A549 (cell line): ENCODE data around the gene AGPAT2. TPM values are rescaled to one million over a fixed set of nuclear protein-coding genes. Genes with fewer than 3 reads are reported as not detected.

Experiments
- ATAC-seq, 2 experiments: fragments of 200-7000 bp in 1 of 2; fragments of >200 bp in 1 of 2; cut with Nextera tagmentation in 1 of 2; cut with Tn5 transposase in 1 of 2; 3 replicates each; pipeline versions ENCODE4 v1.8.0 to v1.9.1; 2018 to 2020; ENCODE audit warnings: mild to moderate bottlenecking in 1 of 2, moderate library complexity in 1 of 2
- CTCF ChIA-PET: fragments of 300-600 bp; sonication (Branson Sonifier 250); formaldehyde crosslinking; extraction: SDS; loops from one replicate; lab custom pipeline; 2021; ENCODE audit warnings: antibody characterized with exemption, inconsistent platforms; lab: Yijun Ruan, JAX
- POLR2A ChIA-PET: fragments of 350-600 bp; formaldehyde crosslinking; extraction: SDS; loops from one replicate; lab custom pipeline; 2021; ENCODE audit warnings: antibody characterized with exemption, inconsistent platforms; lab: Yijun Ruan, JAX
- DNase-seq, 2 experiments: peaks; one replicate each; pipeline versions ENCODE4 v3.0.0 to v3.0.0-alpha.2; 2011 to 2016; ENCODE audit warnings: low read depth in 1 of 2, low spot score in 1 of 2
- FAIRE-seq: peaks from 2 replicates; lab custom pipeline; 2011; peaks lifted over from hg19 to GRCh38; lab: Jason Lieb, UNC
- H3K27ac ChIP-seq, 2 experiments: fragments of >200 bp; sonication (Bioruptor Twin); formaldehyde crosslinking; 3 replicates each; pipeline ENCODE4 v1.5.1; 2016 to 2017
- H3K4me1 ChIP-seq: fragments of >200 bp; sonication (Bioruptor Twin); formaldehyde crosslinking; 3 replicates; pipeline ENCODE4 v1.6.1; 2016
- H3K4me2 ChIP-seq: fragments of >200 bp; sonication (Bioruptor Twin); formaldehyde crosslinking; 3 replicates; pipeline ENCODE4 v1.6.1; 2016
- H3K4me3 ChIP-seq: fragments of >200 bp; sonication (Bioruptor Twin); formaldehyde crosslinking; 3 replicates; pipeline ENCODE4 v1.5.1; 2016
- H3K9me3 ChIP-seq: fragments of >200 bp; sonication (Bioruptor Twin); formaldehyde crosslinking; 3 replicates; pipeline ENCODE4 v1.6.1; 2016
- CBX2 ChIP-seq: fragments of 200-600 bp; sonication (generic); IDR thresholded peaks from 2 replicates; pipeline ENCODE4 v1.6.1; 2016; ENCODE audit warnings: low read depth, mild to moderate bottlenecking, borderline replicate concordance
- FOXS1 ChIP-seq: fragments of 250-450 bp; sonication (Bioruptor Pico); IDR thresholded peaks from 2 replicates; pipeline ENCODE4 v1.5.0; 2020; ENCODE audit warnings: mild to moderate bottlenecking, moderate library complexity
- HMGXB4 ChIP-seq: fragments of 250-450 bp; sonication (Bioruptor Pico); IDR thresholded peaks from 2 replicates; pipeline ENCODE4 v1.5.0; 2021; ENCODE audit warnings: mild to moderate bottlenecking, moderate library complexity, borderline replicate concordance
- JUN ChIP-seq, 2 experiments: fragments of >200 bp; sonication (Bioruptor Twin); formaldehyde crosslinking; IDR thresholded peaks; 2 replicates in 1 of 2; 3 replicates in 1 of 2; pipeline ENCODE4 v1.6.1; 2016 to 2017
- KDM1A ChIP-seq: fragments of 200-600 bp; sonication (generic); IDR thresholded peaks from 2 replicates; pipeline ENCODE4 v1.6.1; 2016; ENCODE audit warnings: low read depth, mild to moderate bottlenecking
- MAFK ChIP-seq: fragments of 450-650 bp; IDR thresholded peaks from 2 replicates; pipeline ENCODE4 v1.6.1; 2014; ENCODE audit not compliant: partially characterized antibody
- MAZ ChIP-seq: fragments of 150-350 bp; IDR thresholded peaks from 2 replicates; pipeline ENCODE4 v1.6.1; 2014; ENCODE audit warnings: antibody characterized with exemption, low read depth, low read length, borderline replicate concordance
- RARB ChIP-seq: fragments of 250-450 bp; sonication (Bioruptor Pico); IDR thresholded peaks from 2 replicates; pipeline ENCODE4 v1.8.0; 2021; ENCODE audit warnings: mild to moderate bottlenecking, moderate library complexity
- ZC3H11A ChIP-seq: fragments of 450-650 bp; IDR thresholded peaks from 2 replicates; pipeline ENCODE4 v1.6.1; 2014; ENCODE audit warnings: antibody characterized with exemption, mild to moderate bottlenecking
- ZSCAN20 ChIP-seq: fragments of 250-450 bp; sonication (Bioruptor Pico); IDR thresholded peaks from 2 replicates; pipeline ENCODE4 v1.8.0; 2022; ENCODE audit warnings: mild to moderate bottlenecking, moderate library complexity
- WGBS: methylation state at CpG from one replicate; pipeline ENCODE4 v1.1.6; 2017; ENCODE audit errors: missing lambda C conversion rate; 5-methylcytosine and 5-hydroxymethylcytosine counted together
- polyA plus RNA-seq, 4 experiments: library from polyadenylated mRNA; depleted of rRNA in 3 of 4; stranded (reverse); fragments of >200 nt; fragmentation: RNase III in 1 of 4; extraction: RNeasy Plus Mini Kit Qiagen cat#74134 plus additional on column Dnase treatment in 1 of 4; gene quantifications; 2 replicates in 3 of 4; 3 replicates in 1 of 4; pipeline ENCODE4 v1.2.3, GENCODE V29; 2011 to 2017
- TF ChIP-seq, protein P1 (sequence below): fragments of >200 bp; sonication (Bioruptor Twin); formaldehyde crosslinking; IDR thresholded peaks from 3 replicates; pipeline ENCODE4 v1.5.1; 2016
- TF ChIP-seq, protein P2 (sequence below): IDR thresholded peaks from 2 replicates; pipeline ENCODE4 v1.6.1; 2012

AGPAT2 gene
- polyA plus RNA-seq, 2 of the 4 experiments (the other 2 are of a cell fraction) = 32.3 to 49.5 TPM

DNA sequence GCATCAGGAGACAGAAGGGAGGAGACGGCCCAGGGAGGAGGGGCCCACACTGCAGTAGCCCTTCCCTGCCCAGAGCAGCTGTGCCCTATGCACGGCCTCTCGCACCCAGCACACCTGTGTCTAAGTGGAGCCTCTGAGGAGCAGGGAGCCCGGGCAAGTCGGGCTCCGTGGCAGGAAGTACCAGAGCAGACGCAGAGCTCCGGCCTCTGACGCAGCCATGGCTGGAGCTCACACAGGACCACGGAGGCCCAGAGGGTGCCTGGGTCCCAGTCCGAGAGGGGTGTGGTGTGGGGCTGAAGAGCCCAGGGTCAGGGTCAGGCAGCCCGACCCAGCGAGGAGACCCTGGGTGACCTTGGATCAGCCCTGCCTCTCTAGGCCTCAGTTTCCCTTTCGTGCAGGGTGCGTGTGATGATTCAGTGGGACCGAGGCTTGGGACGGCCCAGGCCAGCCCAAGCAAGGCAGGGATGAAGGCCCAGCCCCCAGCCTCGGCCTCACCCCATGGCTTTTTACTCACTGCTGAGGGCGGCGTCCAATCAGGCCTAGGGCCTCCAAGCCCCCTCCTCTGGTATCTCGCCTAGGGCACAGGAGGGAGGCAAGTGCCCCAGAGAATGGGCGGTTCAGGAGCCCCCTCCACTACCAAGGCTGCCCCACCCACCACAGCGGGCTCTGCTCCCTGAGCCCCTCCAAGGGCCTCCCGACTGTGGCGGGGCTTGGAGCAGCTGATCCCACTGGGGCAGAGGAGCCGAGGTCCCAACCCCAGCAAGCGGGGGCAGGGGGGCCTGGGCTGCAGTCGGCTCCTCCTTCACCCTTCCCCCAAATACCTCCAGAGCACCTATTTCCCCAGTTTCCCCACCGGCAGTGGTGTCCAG is 4.3 kb upstream of the AGPAT2 start:
- Histone ChIP-seq H3K9me3 (no peaks in the 10 kb centered on the region), H3K4me1 (peaks cover 66% of the 10 kb centered on the region), H3K4me2 (no peak overlapping the region), H3K27ac (peak overlapping the region in 1 of 2 experiments; percentile 87; a peak in 3 of 6 replicates), H3K4me3 (no peak overlapping the region)
- DNase-seq (no peak), ATAC-seq (no peak), FAIRE-seq (no peak)
- ChIA-PET POLR2A (no interaction called here), CTCF (interaction anchor here (1.0 to 13.4 kb wide), 4 partner anchors 10 to 206 kb away, joined by 3 to 186 read pairs (median 18); no protein-coding TSS in a partner anchor)
- TF ChIP-seq JUN (IDR thresholded peaks at IDR 0.05) = no peak
- TF ChIP-seq ZC3H11A = no peak
- no peak for TF ChIP-seq FOXS1
- TF ChIP-seq RARB (CRISPR knock-in tag) = no peak
- WGBS = 90% methylated on average over 18 of the region's 29 CpGs

DNA sequence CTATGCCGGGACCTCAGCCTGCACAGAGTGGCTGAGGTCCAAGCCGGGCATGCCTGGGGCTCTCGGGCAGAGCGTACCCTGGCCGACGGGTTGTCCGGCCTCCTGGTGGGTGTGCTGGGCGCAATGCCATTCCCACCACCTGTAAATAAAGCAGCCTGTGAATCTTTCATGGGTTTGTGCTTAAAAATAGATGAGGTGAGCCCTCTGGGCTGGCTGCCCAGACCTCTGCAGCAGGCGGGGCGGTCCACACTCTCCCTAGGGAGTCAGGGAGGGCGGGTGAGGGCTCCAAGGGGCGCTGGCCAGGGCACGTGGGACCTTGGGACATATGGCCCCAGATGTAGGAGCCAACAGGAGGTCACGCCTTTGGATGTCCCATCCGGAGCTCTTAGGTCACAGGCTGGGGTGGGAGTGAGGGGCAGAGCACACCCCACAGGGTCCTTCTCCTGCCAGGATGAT is 3.6 kb upstream of the AGPAT2 start:
- POLR2A ChIA-PET = no interaction called here
- Histone ChIP-seq H3K4me1 (peaks cover 64% of the 10 kb centered on the region), H3K27ac (peak overlapping the region in 1 of 2 experiments; percentile 87; a peak in 3 of 6 replicates), H3K4me3 (no peak overlapping the region), H3K4me2 (no peak overlapping the region), H3K9me3 (no peaks in the 10 kb centered on the region)
- no peak for TF ChIP-seq ZSCAN20 (CRISPR knock-in tag)
- no peak for FAIRE-seq
- CTCF ChIA-PET = interaction anchor here (1.0 to 13.4 kb wide), 5 partner anchors 9 to 206 kb away, joined by 3 to 186 read pairs (median 4); no protein-coding TSS in a partner anchor
- no peak for DNase-seq
- ATAC-seq = no peak
- no CpG with 5 or more reads among the region's 15 CpGs for WGBS

GRCh38 chr9:136690104-136690805 is 3.0 kb upstream of the AGPAT2 start:
- H3K27ac ChIP-seq = peak overlapping the region in 1 of 2 experiments; percentile 87; a peak in 3 of 6 replicates
- H3K4me1 ChIP-seq = peaks cover 64% of the 10 kb centered on the region
- ATAC-seq (no peak), DNase-seq (no peak), FAIRE-seq (no peak)
- no peaks in the 10 kb centered on the region for H3K9me3 ChIP-seq
- TF ChIP-seq MAFK = no peak
- no peak for TF ChIP-seq MAZ
- TF ChIP-seq, protein P1, sequence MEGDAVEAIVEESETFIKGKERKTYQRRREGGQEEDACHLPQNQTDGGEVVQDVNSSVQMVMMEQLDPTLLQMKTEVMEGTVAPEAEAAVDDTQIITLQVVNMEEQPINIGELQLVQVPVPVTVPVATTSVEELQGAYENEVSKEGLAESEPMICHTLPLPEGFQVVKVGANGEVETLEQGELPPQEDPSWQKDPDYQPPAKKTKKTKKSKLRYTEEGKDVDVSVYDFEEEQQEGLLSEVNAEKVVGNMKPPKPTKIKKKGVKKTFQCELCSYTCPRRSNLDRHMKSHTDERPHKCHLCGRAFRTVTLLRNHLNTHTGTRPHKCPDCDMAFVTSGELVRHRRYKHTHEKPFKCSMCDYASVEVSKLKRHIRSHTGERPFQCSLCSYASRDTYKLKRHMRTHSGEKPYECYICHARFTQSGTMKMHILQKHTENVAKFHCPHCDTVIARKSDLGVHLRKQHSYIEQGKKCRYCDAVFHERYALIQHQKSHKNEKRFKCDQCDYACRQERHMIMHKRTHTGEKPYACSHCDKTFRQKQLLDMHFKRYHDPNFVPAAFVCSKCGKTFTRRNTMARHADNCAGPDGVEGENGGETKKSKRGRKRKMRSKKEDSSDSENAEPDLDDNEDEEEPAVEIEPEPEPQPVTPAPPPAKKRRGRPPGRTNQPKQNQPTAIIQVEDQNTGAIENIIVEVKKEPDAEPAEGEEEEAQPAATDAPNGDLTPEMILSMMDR = no peak
- TF ChIP-seq CBX2 = no peak
- 91% methylated on average over 13 of the region's 25 CpGs for WGBS
- CTCF ChIA-PET = interaction anchor here (0.7 to 13.4 kb wide), 6 partner anchors 11 to 206 kb away, joined by 3 to 186 read pairs (median 4); no protein-coding TSS in a partner anchor
- POLR2A ChIA-PET = interaction anchor here (0.7 to 0.9 kb wide), 2 partner anchors 10 to 38 kb away, joined by 3 to 5 read pairs; no protein-coding TSS in a partner anchor
- no peak overlapping the region for H3K4me3 ChIP-seq
- no peak overlapping the region for H3K4me2 ChIP-seq

DNA sequence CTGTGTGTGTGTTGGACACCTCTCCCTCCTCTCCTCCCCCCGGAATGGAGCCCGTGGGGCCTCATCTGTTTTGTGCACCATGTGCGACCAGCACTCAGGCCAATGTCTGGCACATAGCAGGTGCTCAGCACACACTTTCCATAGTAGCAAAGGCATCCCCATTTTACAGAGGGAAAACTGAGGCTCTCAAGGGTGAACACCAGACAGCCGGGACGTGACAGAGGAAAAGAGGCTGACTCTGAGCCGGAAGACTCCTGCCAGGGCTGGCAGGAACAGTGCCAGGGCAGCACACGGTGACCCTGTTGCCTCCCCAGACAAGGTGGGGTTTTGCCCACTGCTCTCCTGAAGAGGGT is 1.8 kb upstream of the AGPAT2 start:
- TF ChIP-seq, protein P2, sequence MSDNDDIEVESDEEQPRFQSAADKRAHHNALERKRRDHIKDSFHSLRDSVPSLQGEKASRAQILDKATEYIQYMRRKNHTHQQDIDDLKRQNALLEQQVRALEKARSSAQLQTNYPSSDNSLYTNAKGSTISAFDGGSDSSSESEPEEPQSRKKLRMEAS = no peak
- TF ChIP-seq KDM1A (0 out of 2 replicates have a peak, but pooled peaks have one; percentile 41), HMGXB4 (no peak)
- ATAC-seq (no peak), FAIRE-seq (no peak), DNase-seq (no peak)
- Histone ChIP-seq H3K9me3 (no peaks in the 10 kb centered on the region), H3K4me3 (no peak overlapping the region), H3K4me2 (no peak overlapping the region), H3K4me1 (peaks cover 54% of the 10 kb centered on the region), H3K27ac (peak overlapping the region in 1 of 2 experiments; percentile 30; a peak in 1 of 6 replicates)
- ChIA-PET CTCF (interaction anchor here (13.4 kb wide), 1 partner anchor 15 kb away, joined by 186 read pairs; no protein-coding TSS in a partner anchor), POLR2A (no interaction called here)
- WGBS = 87% methylated on average over 7 of the region's 7 CpGs
